ENCODE data around the gene PHC2.
A peak's percentile ranks its signal among the peaks of the same experiment; 100 is the strongest.

The PHC2 gene

GRCh38 chr1:33396188-33397124, 34.4 kb downstream of the PHC2 start:
- FAIRE-seq (no peak), DNase-seq (ENCODE audit: insufficient read length, low spot score) (no peak)
- no peak for TF ChIP-seq POLR2A (IDR thresholded peaks at IDR 0.05; ENCODE audit: low read depth, low read length)

- DNase-seq (ENCODE audit: insufficient read length, low spot score) (no peak), FAIRE-seq (no peak)
- no peak for TF ChIP-seq POLR2A (IDR thresholded peaks at IDR 0.05; ENCODE audit: low read depth, low read length)
Measured at GRCh38 chr1:33394770-33395169, 36.1 kb downstream of the PHC2 start.

DNA sequence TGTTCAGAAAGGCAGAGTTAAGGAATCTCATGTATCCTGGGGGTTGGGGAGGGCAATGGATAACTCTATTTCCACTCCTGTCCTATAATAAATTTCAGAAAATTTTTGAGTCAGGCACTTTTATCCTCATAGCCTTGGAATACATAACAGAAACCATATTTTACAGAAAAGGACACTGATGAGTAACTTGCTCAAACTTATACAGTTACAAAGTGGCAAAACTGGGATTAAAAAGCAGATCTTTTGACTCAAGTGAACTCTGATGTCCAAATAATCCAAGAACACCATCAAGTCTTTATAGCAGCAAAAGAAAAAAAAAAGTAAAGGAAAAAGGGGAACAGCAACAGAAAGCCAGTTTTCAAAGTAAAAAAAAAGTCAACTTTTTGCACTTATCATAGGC, 36.9 kb downstream of the PHC2 start:
- TF ChIP-seq POLR2A (IDR thresholded peaks at IDR 0.05; ENCODE audit: low read depth, low read length): no peak

GRCh38 chr1:33393524-33393923, 37.4 kb downstream of the PHC2 start:
- TF ChIP-seq POLR2A (IDR thresholded peaks at IDR 0.05; ENCODE audit: low read depth, low read length): no peak
- DNase-seq (ENCODE audit: insufficient read length, low spot score): no peak
- FAIRE-seq: no peak

More for the DNA sequence above, 36.9 kb downstream of the PHC2 start:
- DNase-seq (ENCODE audit: insufficient read length, low spot score) (no peak), FAIRE-seq (no peak)

DNA sequence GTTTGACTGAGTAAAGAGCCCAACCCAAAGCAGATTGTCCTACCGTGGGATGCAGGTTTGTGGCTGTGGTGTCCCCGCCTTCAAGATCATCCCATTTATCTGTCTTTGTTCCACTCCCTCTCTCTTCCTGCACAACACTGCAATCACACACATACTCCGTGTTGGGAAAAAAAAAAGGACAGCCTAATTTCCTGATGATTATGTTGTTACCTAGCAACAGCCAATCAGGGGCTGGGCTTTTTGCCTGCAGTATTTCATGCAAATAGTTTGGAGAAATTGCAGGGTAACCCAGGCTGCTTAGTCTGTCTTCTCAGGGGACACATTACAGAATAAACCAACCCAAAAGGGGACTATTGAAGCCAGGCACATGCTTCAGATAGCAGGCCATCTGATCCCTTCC, 38.3 kb downstream of the PHC2 start:
- TF ChIP-seq POLR2A (IDR thresholded peaks at IDR 0.05; ENCODE audit: low read depth, low read length): no peak
- DNase-seq (ENCODE audit: insufficient read length, low spot score): no peak
- FAIRE-seq: no peak

GRCh38 chr1:33392206-33392605, 38.7 kb downstream of the PHC2 start:
- FAIRE-seq (no peak), DNase-seq (ENCODE audit: insufficient read length, low spot score) (no peak)
- no peak for TF ChIP-seq POLR2A (IDR thresholded peaks at IDR 0.05; ENCODE audit: low read depth, low read length)

GRCh38 chr1:33391343-33392078, 39.4 kb downstream of the PHC2 start:
- no peak for FAIRE-seq
- DNase-seq (ENCODE audit: insufficient read length, low spot score): no peak
- TF ChIP-seq POLR2A (IDR thresholded peaks at IDR 0.05; ENCODE audit: low read depth, low read length): no peak

DNA sequence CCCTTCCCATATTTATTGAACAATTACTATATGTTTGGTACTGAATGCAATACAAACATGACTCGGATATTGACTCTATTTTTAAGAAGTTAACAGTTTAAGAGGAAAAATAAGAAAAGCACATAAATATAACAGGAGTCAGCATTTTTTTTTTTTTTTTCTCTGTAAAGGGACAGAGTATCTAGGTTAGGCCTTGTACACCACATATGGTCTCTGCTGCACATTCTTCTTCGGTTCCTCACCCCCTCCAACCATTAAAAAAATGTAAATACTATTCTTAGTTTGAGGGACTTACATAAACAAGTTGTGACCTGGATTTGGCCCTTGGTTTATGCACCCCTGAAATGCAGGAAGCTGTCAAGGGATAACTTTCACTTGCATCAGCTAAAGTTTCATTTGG, 40.4 kb downstream of the PHC2 start:
- DNase-seq (ENCODE audit: insufficient read length, low spot score) (no peak), FAIRE-seq (no peak)
- TF ChIP-seq POLR2A (IDR thresholded peaks at IDR 0.05; ENCODE audit: low read depth, low read length): no peak

GRCh38 chr1:33388805-33389771, 41.8 kb downstream of the PHC2 start:
- no peak for DNase-seq (ENCODE audit: insufficient read length, low spot score)
- no peak for FAIRE-seq
- no peak for TF ChIP-seq POLR2A (IDR thresholded peaks at IDR 0.05; ENCODE audit: low read depth, low read length)

- no peak for DNase-seq (ENCODE audit: insufficient read length, low spot score)
- no peak for TF ChIP-seq POLR2A (IDR thresholded peaks at IDR 0.05; ENCODE audit: low read depth, low read length)
- no peak for FAIRE-seq
Measured at GRCh38 chr1:33387625-33388024, 43.3 kb downstream of the PHC2 start.

GRCh38 chr1:33385251-33385650, 45.6 kb downstream of the PHC2 start:
- DNase-seq (ENCODE audit: insufficient read length, low spot score) (no peak), FAIRE-seq (no peak)
- no peak for TF ChIP-seq POLR2A (IDR thresholded peaks at IDR 0.05; ENCODE audit: low read depth, low read length)

DNA sequence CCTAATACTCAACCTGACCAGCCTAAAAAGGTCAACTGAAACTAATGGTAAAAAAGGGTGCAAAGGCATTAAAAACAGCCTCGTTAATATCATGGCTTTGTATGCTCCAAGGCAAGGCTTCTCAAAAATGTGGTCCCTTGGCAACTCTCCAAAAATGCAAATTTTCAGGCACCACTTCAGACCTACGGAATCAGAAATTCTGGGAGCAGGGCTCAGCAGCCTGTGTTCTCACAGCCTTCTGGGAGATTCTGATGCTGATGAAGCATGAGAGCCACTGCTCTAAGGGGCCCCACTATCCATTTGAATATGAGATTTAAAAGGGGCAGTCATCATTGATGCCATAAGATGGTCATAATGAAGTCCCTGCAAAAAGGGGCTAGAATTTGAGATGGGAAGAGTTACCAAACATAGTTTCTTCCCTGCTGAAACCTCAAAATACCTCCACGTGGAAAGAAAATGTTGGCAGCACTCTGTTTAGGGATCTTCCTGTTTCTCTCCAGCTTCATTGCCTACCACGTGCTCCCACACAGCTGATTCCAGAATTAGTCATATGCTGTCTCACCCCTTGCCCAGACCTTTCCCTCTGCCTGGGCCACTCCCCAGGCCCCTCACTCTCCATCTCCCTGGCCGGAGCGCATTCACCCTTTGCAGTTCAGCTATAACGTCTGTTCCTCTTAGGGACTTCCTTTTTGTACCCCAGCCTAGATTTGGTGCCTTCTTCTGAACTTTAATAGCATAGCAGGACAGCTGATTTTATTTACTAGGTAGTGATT, 46.7 kb downstream of the PHC2 start:
- no peak for TF ChIP-seq POLR2A (IDR thresholded peaks at IDR 0.05; ENCODE audit: low read depth, low read length)
- DNase-seq (ENCODE audit: insufficient read length, low spot score) (peak; percentile 42), FAIRE-seq (no peak)

GRCh38 chr1:33383489-33383888, 47.4 kb downstream of the PHC2 start:
- DNase-seq (ENCODE audit: insufficient read length, low spot score) (no peak), FAIRE-seq (no peak)
- no peak for TF ChIP-seq POLR2A (IDR thresholded peaks at IDR 0.05; ENCODE audit: low read depth, low read length)

All from H54 (cell line).